ENCODE measurements around the gene KCTD15. TPM values are rescaled to one million over a fixed set of nuclear protein-coding genes. Genes with fewer than 3 reads are reported as not detected.
A peak's percentile ranks its signal among the peaks of the same experiment; 100 is the strongest.
"Not testable (repeated sequence)": the region's sequence is repeated elsewhere in the genome, so short reads cannot be mapped to it uniquely, and the experiment has no call there.

KCTD15 gene
- total RNA-seq, 2 experiments from 2014 or later: 0.67 to 1.7 TPM

DNA sequence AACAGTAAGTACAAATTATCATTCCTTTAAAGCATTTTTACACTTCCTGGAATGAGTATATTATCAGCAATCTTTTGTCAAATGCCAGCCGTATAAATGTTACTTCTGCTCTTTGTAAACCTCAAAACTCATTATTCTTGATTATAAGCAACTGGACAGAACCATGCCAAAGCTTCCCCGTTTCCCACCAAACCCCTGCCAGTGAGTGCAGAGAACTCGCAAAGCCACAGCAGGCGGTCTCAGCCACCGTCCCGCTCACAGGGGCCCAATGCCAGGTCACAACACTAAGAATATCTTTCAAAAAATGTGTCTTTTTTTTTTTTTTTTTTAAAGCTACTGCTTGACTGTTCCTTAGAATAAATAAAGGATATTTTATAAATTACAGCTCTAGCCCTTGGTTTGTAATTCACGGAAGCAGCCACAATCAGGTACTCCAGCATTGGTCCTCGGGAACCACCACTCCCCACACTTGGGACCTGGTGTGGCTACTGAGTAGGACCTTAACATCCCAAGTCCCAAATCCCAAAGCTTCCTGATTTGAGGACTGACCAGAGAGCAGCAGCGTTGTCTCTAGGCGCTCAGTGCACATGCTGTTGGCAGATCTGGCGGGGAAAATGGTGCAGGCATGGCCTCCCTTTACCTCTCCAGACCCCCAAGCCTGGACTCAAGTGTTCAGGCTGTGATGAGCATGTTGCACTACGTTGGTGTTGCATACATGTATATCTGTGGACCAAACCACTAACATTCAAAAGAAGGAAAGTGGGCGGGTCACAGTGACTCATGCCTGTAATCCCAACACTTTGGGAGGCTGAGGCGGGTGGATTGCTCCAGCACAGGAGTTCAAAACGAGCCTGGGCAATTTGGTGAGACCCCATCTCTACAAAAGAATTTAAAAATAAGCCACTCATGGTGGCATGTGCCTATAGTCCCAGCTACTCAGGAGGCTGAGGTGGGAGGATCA, 19.0 kb downstream of the KCTD15 start:
- Mint-ChIP-seq H3K27ac (no peak overlapping the region), H3K36me3 (no peaks in the 10 kb centered on the region), H3K9me3 (ENCODE audit: low read depth) (no peaks in the 10 kb centered on the region), H3K4me1 (peaks cover 9% of the 10 kb centered on the region), H3K27me3 (peaks cover 9% of the 10 kb centered on the region), H3K4me3 (no peak overlapping the region)
- ATAC-seq (no peak), DNase-seq (no peak)
- CTCF ChIA-PET: interaction anchor here (0.6 to 1.8 kb wide), 2 partner anchors 38 to 633 kb away, joined by 3 to 6 read pairs; no protein-coding TSS in a partner anchor

DNA sequence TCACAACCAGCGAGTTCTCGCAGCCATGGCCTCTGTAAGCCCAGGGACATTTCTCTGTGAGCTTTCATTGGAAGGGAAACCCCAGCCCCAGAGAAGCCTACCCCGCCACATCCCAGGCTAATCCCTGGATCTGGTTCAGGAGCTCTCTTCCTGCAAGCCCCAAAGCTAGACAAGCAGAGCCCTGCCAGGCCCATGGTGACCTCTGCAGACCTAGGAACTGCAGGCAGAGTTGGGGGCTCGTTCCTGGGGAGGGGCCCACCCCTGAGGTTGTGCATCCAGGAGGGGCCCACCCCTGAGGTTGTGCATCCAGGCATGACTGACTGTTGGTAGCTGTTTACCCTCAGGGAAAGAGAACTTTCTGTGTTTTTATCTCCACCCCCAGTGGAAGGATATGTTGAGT, 21.7 kb downstream of the KCTD15 start:
- H3K27ac Mint-ChIP-seq: no peak overlapping the region
- no peak for DNase-seq
- no peaks in the 10 kb centered on the region for H3K36me3 Mint-ChIP-seq
- H3K9me3 Mint-ChIP-seq (ENCODE audit: low read depth): no peaks in the 10 kb centered on the region
- H3K4me1 Mint-ChIP-seq: peaks cover 21% of the 10 kb centered on the region
- no peak for ATAC-seq
- H3K4me3 Mint-ChIP-seq: no peak overlapping the region
- CTCF ChIA-PET: interaction anchor here (3.6 kb wide), 1 partner anchor 39 kb away, joined by 24 read pairs; no protein-coding TSS in a partner anchor
- peaks cover 23% of the 10 kb centered on the region for H3K27me3 Mint-ChIP-seq

DNA sequence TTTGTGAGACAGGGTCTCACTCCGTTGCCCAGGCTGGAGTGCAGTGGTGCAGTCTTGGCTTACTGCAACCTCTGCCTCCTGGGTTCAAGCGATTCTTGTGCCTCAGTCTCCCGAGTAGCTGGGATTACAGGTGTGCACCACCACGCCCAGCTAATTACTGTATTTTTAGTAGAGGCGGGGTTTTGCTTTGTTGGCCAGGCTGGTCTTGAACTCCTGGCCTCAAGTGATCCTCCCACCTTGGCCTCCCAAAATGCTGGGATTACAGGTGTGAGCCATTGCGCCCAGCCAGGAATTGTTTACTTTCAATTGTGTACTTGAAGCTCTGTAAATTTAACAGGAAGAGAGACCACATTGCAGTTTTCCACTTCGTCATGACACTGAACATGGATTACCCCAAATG, 22.4 kb downstream of the KCTD15 start:
- ATAC-seq; H3K27ac Mint-ChIP-seq; H3K9me3 Mint-ChIP-seq (ENCODE audit: low read depth); H3K36me3 Mint-ChIP-seq; DNase-seq: not testable (repeated sequence)
- peaks cover 21% of the 10 kb centered on the region for H3K4me1 Mint-ChIP-seq
- H3K27me3 Mint-ChIP-seq: peaks cover 23% of the 10 kb centered on the region
- CTCF ChIA-PET: interaction anchor here (0.8 to 3.6 kb wide), 6 partner anchors 10 to 302 kb away, joined by 3 to 24 read pairs (median 4); partner anchors contain the start of gene KCTD15
- H3K4me3 Mint-ChIP-seq: peak overlapping the region; percentile 24

DNA sequence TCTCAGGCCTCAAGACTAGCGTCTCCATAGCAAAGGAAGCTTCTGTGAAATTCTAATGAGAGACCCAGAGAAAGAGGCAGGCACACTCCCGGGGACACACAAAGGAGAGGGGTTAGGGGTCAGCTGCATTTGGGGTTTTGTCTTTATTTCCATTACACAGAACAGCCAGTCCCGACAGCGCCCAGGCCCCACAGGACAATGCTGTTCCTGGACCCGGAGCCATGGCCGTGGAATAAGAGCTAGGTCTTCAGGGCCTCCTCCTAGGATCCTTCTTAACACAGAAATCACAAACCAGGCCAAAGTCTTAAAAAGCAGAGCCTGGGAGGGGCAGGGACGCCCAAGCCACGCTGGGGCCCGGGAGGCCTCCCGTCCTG, 22.8 kb downstream of the KCTD15 start:
- peaks cover 23% of the 10 kb centered on the region for H3K27me3 Mint-ChIP-seq
- CTCF ChIA-PET: interaction anchor here (0.7 to 3.6 kb wide), 7 partner anchors 10 to 301 kb away, joined by 3 to 24 read pairs (median 4); partner anchors contain the start of gene KCTD15
- peak overlapping the region; percentile 24 for H3K4me3 Mint-ChIP-seq
- DNase-seq: no peak
- no peaks in the 10 kb centered on the region for H3K36me3 Mint-ChIP-seq
- ATAC-seq: no peak
- H3K4me1 Mint-ChIP-seq: peaks cover 21% of the 10 kb centered on the region
- no peak overlapping the region for H3K27ac Mint-ChIP-seq
- no peaks in the 10 kb centered on the region for H3K9me3 Mint-ChIP-seq (ENCODE audit: low read depth)

DNA sequence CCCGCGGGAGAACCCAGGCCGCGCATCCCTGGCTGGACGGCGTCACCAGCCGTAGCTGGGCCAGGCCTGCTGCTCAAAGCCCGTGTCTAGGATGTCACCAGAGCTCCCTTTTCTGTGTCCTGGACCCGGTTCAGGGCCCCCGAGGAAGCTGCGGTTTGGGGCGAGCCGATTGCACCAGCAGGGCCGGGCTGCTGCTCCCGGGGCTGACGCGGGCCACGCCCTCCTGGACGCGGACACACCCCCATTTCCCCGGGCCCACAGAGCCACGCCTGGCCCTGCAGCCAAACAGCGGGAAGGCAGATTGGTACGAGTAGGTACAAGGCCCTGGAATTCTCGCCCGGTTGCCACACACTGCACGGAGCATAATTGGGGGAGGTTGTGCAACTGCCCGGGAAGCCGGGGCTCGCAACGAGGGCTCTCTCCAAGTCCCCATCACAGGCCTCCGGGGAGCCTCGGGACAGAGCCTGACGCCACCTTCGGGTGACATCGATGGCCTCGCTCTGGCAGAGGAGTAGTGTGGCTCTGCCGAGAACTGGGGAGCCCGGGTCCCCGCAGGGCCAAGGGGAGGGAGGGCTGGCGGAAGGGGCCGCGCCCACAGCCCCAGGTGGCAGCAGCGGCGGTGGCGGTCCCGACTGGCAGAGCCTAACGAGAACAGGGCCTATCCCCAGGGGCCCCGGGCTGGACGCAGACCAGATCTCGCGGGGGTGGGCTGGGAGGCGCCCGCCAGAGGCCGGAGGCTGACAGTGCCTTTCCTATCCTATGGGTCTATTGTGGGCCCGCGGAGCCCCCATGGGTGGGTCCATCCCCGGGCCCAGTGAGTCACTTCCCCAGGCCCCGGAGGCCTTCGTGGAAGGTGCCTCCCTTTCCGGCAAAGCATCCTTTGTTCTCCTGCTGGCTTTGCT, 23.5 kb downstream of the KCTD15 start:
- ATAC-seq (peak; percentile 89), DNase-seq (peak; percentile 79)
- CTCF ChIA-PET: interaction anchor here (0.7 to 3.6 kb wide), 7 partner anchors 9 to 301 kb away, joined by 3 to 24 read pairs (median 4); partner anchors contain the start of gene KCTD15
- peaks cover 23% of the 10 kb centered on the region for H3K27me3 Mint-ChIP-seq
- H3K36me3 Mint-ChIP-seq: no peaks in the 10 kb centered on the region
- peaks cover 21% of the 10 kb centered on the region for H3K4me1 Mint-ChIP-seq
- H3K9me3 Mint-ChIP-seq (ENCODE audit: low read depth): no peaks in the 10 kb centered on the region
- H3K27ac Mint-ChIP-seq: peak overlapping the region; percentile 43
- peak overlapping the region; percentile 62 for H3K4me3 Mint-ChIP-seq

DNA sequence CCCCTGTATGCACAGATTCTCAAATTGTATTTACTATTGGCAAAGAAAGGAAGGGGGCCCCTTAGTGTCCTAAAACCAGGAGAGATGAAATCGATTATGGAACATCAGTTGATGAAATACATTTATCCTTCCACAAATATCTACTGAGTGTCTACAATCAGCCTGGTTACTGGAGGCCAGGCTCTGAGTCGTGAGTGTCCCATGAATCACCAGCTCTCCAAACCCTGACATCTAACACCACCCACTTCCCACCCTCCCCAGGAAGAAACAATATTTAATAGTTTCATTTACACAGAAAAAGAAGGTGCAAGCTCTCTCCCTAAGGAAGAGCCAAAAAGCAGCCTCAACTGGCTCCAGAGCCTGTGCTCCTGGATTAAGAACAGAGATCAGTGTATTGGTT, 25.2 kb downstream of the KCTD15 start:
- Mint-ChIP-seq H3K9me3 (ENCODE audit: low read depth) (no peaks in the 10 kb centered on the region), H3K4me1 (peaks cover 21% of the 10 kb centered on the region), H3K27me3 (peaks cover 23% of the 10 kb centered on the region), H3K36me3 (no peaks in the 10 kb centered on the region), H3K4me3 (no peak overlapping the region), H3K27ac (no peak overlapping the region)
- ATAC-seq: no peak
- CTCF ChIA-PET: interaction anchor here (1.1 to 1.5 kb wide), 2 partner anchors 27 to 44 kb away, joined by 3 to 5 read pairs; no protein-coding TSS in a partner anchor
- DNase-seq: peak; percentile 25

DNA sequence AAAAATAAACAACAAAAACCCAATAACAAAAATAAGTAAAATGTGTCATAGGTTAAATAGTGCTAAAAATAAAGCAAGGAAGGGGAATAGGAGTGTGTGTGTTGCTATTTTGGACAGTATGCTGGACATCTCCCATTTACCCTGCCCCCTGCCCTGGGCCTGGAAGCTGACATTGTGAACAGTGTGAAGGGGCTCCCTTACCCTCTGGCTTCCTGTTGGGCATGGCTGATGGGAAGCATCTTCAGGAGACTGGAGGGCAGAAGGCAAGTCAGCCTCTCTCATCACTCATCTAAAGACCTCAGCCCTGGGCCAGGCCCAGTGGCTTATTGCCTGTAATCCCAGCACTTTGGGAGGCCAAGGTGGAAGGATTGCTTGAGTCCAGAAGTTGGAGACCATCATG, 26.7 kb downstream of the KCTD15 start:
- no peak for ATAC-seq
- CTCF ChIA-PET: no interaction called here
- no peak overlapping the region for H3K27ac Mint-ChIP-seq
- peak; percentile 23 for DNase-seq
- H3K4me1 Mint-ChIP-seq: peaks cover 21% of the 10 kb centered on the region
- no peaks in the 10 kb centered on the region for H3K9me3 Mint-ChIP-seq (ENCODE audit: low read depth)
- no peak overlapping the region for H3K4me3 Mint-ChIP-seq
- peaks cover 23% of the 10 kb centered on the region for H3K27me3 Mint-ChIP-seq
- no peaks in the 10 kb centered on the region for H3K36me3 Mint-ChIP-seq

DNA sequence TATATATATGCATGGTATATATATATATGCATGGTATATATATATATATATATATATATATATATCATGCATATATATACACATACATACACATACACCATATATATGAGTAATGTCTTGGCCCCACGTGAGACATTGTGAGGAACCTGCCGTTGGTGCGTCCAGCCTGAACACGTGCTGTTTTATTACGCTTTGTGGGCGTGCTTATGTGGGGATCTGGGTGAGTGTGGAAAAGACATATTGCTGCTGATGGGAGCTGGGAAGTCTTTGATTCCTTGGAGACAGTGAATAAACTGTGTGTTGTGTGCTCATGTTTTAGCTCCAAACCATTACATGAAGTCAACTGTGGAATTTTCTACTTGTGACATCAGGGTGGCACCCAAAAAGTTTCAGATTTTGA, 28.9 kb downstream of the KCTD15 start:
- H3K27me3 Mint-ChIP-seq: peaks cover 14% of the 10 kb centered on the region
- CTCF ChIA-PET: interaction anchor here (0.9 kb wide), 1 partner anchor 48 kb away, joined by 3 read pairs; no protein-coding TSS in a partner anchor
- H3K27ac Mint-ChIP-seq: no peak overlapping the region
- H3K36me3 Mint-ChIP-seq: no peaks in the 10 kb centered on the region
- H3K9me3 Mint-ChIP-seq (ENCODE audit: low read depth): no peaks in the 10 kb centered on the region
- peaks cover 16% of the 10 kb centered on the region for H3K4me1 Mint-ChIP-seq
- no peak for ATAC-seq
- no peak overlapping the region for H3K4me3 Mint-ChIP-seq
- DNase-seq: peak; percentile 26

DNA sequence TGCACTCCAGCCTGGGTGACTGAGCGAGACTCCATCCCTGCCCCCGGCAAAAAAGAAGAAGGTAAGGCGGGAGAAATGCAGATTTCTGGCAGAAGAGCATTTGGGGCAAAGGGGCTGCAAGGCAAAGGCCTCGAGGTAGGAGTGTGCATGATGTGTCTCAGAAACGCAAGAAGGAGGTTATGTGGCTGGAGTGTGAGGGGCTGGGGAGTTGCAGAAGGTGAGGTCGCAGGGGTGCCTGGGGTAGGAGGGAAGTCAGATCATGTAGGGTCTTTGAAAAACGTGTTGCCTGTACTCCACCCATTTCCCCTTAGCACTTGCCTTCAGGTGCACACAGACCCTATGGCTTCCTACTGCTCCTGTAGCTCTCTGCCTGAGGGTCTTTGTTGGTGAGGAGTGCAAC, 29.9 kb downstream of the KCTD15 start:
- no peak for ATAC-seq
- no peak overlapping the region for H3K27ac Mint-ChIP-seq
- CTCF ChIA-PET: interaction anchor here (0.7 to 1.2 kb wide), 2 partner anchors 49 to 819 kb away, joined by 3 to 5 read pairs; no protein-coding TSS in a partner anchor
- peaks cover 8% of the 10 kb centered on the region for H3K4me1 Mint-ChIP-seq
- H3K27me3 Mint-ChIP-seq: peaks cover 9% of the 10 kb centered on the region
- H3K36me3 Mint-ChIP-seq: no peaks in the 10 kb centered on the region
- DNase-seq: peak; percentile 16
- H3K9me3 Mint-ChIP-seq (ENCODE audit: low read depth): no peaks in the 10 kb centered on the region
- H3K4me3 Mint-ChIP-seq: no peak overlapping the region

DNA sequence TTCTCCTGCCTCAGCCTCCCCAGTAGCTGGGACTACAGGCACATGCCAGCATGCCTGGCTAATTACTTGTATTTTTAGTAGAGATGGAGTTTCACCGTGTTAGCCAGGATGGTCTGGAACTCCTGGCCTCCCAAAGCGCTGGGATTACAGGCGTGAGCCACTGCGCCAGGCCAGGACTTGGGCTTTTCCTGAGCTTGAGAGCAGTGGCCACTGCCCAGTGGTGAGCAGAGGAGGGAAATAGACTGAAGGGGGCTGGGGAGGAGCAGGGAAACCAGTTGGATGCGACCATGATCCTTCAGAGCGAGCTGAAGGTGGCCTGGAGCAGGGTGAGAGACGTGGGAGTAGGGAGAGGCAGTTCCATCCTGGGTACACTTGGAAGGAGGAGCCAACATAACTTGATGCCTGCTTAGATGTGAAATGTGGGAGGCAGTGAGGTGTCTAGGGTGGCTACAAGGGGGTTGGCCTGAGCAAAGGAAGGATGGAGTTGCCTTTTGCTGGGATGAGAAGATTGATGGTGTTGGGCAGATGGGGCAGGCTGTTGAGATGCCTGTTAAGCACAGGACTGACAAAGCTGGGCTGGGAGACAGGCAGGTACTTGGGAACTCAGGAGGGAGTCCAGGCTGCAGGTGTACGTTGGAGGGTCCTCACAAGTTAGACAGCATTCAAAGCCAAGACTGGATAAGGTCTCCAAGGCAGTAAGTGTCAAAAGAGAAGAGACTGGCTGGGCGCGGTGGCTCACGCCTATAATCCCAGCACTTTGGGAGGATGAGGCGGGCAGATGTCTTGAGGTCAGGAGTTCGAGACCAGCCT, 31.8 kb downstream of the KCTD15 start:
- Mint-ChIP-seq H3K4me1 (peaks cover 3% of the 10 kb centered on the region), H3K27me3 (no peaks in the 10 kb centered on the region), H3K4me3 (no peak overlapping the region), H3K27ac (no peak overlapping the region), H3K36me3 (no peaks in the 10 kb centered on the region), H3K9me3 (ENCODE audit: low read depth) (no peaks in the 10 kb centered on the region)
- CTCF ChIA-PET: interaction anchor here (1.6 kb wide), 1 partner anchor 9 kb away, joined by 4 read pairs; no protein-coding TSS in a partner anchor
- DNase-seq (peak; percentile 32), ATAC-seq (no peak)

DNA sequence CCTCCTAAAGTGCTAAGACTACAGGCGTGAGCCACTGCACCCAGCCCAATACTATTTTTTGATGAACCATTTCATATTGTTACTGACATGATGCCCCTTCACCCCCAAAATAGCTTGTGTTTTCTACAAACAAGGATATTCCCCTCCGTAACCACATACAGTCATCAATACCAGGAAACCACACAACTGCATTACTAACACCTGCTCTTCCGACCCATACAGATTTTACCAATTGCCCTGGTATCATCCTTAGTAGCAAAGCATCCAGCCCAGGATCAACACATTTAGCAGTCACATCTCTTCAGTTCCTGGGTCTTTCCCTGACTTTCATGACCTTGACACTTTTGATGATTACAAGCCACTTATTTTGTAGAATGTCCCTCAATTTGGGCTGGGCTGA, 33.6 kb downstream of the KCTD15 start:
- DNase-seq: peak; percentile 2
- no peak overlapping the region for H3K27ac Mint-ChIP-seq
- CTCF ChIA-PET: interaction anchor here (1.6 kb wide), 1 partner anchor 11 kb away, joined by 4 read pairs; no protein-coding TSS in a partner anchor
- no peaks in the 10 kb centered on the region for H3K9me3 Mint-ChIP-seq (ENCODE audit: low read depth)
- no peaks in the 10 kb centered on the region for H3K36me3 Mint-ChIP-seq
- H3K4me1 Mint-ChIP-seq: peaks cover 3% of the 10 kb centered on the region
- H3K27me3 Mint-ChIP-seq: peaks cover 11% of the 10 kb centered on the region
- H3K4me3 Mint-ChIP-seq: no peak overlapping the region
- no peak for ATAC-seq

DNA sequence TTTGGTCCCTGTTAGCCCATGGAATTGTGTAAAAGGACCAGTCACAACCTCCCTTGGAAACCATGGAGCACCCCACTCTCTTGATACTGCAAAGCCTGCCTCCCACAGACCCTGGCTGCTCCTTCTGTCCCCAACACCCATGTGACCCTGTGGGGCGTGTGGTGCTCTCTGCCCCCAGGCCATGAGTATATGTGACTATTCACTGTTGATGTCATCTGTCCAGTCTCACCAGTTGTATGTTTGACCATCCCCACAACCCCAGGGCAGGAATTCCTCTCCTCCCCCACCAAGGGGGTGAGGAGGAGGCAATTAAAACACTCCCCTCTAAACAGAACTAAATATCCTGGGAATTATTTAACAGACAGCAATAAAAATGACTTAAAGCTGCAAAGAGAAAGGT, 35.2 kb downstream of the KCTD15 start:
- CTCF ChIA-PET: interaction anchor here (1.3 kb wide), 1 partner anchor 54 kb away, joined by 3 read pairs; no protein-coding TSS in a partner anchor
- H3K4me1 Mint-ChIP-seq: peaks cover 3% of the 10 kb centered on the region
- DNase-seq: no peak
- H3K27ac Mint-ChIP-seq: no peak overlapping the region
- H3K4me3 Mint-ChIP-seq: no peak overlapping the region
- no peak for ATAC-seq
- no peaks in the 10 kb centered on the region for H3K9me3 Mint-ChIP-seq (ENCODE audit: low read depth)
- no peaks in the 10 kb centered on the region for H3K36me3 Mint-ChIP-seq
- H3K27me3 Mint-ChIP-seq: peaks cover 11% of the 10 kb centered on the region

Data from activated CD8-positive, alpha-beta memory T cell treated with anti-CD3 and anti-CD28 coated beads, Interleukin-2, amount 10 ng/mL, durations not matched to agents 7 days and 5 days (primary cell).